NCI-H2196 (cell line): ENCODE measurements around the gene PLEKHG4B.

Experiments
- DNase-seq: peaks from one replicate; lab custom pipeline; 2025; ENCODE audit not compliant: unreplicated experiment; lab: John Stamatoyannopoulos, UW

PLEKHG4B gene

GRCh38 chr5:167982-168660, 76.2 kb downstream of the PLEKHG4B start:
- no peak for DNase-seq

DNA sequence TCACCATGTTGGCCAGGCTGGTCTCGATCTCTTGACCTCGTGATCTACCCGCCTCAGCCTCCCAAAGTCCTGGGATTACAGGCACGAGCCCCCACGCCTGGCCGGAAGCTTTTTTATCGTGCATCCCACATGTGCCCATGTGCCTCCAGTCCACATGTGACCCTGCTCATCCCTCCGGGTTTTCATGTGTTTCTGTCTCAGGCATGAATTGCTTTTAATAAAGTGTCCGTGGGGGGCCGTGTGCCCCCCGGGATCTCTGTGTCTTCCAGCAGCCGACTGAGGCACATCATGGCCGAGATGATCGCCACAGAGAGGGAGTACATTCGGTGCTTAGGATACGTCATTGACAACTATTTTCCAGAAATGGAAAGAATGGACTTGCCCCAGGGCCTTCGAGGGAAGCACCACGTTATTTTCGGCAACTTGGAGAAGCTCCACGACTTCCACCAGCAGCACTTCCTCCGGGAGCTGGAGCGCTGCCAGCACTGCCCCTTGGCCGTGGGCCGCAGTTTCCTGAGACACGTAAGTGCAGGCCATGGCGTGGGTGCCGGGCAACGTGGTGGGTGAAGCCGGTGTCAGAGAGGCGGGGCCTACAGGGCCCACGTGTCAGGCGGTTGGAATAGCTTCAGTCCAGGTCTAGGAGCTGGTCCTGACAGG, 77.2 kb downstream of the PLEKHG4B start:
- no peak for DNase-seq

GRCh38 chr5:169728-170094, 77.7 kb downstream of the PLEKHG4B start:
- DNase-seq, result no peak

DNA sequence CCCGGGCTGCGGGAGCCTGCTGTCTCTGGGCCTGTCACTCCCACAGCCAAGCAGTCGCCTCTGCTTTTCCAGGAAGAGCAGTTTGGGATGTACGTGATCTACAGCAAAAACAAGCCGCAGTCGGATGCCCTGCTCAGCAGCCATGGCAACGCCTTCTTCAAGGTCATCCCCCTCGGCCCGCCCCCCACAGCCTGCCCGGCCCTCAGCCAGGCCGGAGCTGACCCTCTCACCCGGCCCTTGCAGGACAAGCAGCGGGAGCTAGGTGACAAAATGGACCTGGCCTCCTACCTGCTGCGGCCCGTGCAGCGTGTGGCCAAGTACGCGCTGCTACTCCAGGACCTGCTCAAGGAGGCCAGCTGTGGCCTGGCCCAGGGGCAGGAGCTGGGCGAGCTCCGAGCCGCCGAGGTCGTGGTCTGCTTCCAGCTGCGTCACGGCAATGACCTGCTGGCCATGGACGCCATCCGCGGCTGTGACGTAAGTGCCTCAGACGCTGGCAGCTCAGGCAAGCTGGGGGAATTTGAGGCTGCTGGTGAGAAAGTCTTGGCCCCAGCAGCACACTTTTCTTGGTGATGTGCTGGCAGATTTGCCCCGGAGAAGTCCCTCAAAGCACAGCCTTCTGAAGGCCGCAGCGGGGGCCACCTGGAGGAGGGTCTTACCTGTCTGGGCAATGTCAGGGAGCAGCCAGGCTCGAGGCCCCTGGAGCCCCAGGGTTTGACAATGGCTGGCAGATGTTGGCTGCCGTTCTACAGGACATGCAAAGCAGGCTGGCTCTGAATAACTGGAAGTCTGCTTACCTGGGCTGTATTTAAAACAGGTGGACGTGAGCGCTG, 79.2 kb downstream of the PLEKHG4B start:
- DNase-seq, result no peak

DNA sequence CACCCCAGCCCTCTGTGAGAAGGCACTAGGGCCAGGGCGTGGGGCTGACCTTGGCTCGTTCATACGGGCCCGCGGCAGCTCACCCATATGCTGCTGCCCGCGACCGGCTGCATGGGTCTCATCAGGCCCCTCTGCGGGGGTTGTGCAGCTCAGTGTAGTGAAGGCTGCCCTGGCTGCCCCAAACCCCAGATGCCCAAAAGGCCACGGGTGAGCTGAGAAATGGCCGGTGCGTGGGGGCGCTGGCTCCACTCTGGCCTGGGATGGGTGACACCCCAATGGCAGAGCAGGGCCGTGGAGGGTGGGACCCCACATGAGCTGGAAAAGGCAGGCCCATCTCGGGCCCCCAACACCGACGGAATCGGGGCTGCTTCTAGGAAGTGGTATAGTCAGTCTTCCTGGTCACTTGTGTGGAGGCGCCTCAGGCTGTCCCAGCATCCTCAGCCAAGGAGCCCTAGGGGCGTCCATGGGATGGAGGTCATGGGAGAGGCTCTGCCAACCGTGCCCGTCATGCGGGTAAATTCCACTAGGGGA, 79.9 kb downstream of the PLEKHG4B start:
- no peak for DNase-seq

DNA sequence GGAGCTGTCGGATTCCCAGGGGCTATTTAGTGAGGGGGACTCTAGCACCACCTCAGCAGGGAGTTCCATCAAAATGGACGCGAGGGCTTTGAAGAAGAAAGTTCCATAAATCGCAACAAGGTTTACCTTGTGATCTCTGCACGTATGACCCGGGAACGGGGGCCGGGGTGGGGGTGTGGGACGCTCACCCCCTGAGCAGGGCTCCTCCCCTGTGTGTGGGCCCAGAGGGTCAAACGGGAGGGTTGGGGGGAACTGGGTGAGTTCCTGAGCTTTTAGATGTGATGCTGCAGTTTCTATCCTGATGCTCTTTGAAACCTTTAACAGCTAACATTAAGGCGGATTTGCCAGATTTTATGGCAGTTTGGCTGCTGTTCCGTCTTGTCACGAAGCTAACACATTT, 80.5 kb downstream of the PLEKHG4B start:
- no peak for DNase-seq

DNA sequence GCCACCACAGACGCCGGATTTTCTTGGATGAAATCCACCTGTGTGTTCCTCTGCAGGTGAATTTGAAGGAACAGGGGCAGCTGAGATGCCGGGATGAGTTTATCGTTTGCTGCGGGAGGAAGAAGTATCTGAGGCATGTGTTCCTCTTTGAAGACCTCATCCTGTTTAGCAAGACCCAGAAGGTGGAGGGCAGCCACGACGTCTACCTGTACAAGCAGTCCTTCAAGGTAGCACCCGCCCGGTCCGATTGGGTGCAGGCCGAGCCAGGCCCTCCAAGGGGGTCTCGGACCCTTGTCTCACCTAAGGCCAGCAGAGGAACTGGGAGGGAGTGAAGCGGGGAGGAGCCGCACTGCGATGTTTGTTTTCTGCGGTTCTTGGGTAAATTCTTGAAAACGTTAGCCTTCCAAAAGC, 80.9 kb downstream of the PLEKHG4B start:
- DNase-seq, result no peak

DNA sequence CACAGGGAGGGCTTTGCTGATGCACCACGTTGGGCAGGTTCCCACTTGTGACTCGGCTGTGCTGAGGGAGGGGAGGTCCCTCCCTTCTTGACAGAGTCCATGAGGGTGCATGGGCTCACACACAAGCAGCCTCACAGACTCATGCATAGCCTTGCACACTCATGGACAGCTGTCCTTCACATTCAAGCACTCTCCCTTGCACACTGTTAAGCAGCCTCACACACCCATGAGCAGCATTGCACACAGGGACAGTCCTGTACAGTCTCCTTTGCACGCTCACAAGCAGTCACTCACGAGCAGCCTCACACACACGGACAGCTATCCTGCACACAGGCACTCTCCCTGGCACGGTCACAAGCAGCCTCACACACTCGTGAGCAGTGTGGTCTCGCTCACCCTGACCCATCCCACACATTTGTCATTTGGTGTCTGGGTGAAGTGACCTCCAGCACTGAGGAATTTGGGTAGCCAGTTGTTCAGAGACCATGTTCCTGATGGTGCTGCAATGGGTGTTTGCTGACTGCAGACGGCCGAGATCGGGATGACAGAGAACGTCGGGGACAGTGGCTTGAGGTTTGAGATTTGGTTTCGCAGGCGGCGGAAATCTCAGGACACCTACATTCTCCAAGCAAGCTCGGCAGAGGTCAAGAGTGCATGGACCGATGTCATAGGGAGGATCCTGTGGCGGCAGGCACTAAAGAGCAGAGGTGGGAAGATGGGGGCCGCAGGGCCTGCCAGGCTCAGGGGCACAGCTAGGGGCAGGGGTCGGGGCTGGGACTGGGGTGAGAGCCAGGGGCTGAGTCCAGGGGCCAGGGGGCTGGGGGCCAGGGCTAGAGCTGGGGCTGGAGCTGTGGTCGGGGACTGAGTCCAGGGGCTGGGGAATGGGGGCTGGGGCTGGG, 81.7 kb downstream of the PLEKHG4B start:
- no peak for DNase-seq

GRCh38 chr5:174291-174600, 82.3 kb downstream of the PLEKHG4B start:
- DNase-seq, result no peak

DNA sequence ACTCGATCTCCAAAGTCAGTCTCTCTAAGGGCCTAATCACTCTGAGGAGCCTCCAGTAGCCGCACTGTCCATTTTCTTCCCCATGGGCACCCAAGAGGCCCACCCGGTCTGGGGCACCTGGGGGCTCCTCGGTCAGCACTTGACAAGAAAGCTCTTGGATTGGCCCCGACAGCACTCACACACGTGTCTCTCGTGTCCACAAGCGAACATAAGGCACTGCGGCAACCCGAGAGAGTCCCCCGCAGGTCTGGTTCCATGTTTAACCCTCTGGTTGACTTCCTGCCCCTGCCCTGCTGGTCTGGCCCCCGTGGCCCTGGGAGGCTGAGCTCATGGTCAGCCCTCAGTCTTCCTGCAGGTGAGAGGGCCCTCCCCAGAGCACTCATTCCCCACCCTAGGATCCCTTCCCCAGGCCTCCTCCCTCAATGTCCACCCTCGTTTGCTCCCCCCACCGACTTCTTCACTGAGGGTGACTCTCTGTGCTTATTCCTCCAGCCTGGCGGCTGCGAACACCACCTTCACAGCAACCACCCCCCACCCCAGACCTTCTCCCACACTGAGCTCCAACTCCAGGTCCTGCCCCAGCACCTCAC, 83.0 kb downstream of the PLEKHG4B start:
- no peak for DNase-seq

DNA sequence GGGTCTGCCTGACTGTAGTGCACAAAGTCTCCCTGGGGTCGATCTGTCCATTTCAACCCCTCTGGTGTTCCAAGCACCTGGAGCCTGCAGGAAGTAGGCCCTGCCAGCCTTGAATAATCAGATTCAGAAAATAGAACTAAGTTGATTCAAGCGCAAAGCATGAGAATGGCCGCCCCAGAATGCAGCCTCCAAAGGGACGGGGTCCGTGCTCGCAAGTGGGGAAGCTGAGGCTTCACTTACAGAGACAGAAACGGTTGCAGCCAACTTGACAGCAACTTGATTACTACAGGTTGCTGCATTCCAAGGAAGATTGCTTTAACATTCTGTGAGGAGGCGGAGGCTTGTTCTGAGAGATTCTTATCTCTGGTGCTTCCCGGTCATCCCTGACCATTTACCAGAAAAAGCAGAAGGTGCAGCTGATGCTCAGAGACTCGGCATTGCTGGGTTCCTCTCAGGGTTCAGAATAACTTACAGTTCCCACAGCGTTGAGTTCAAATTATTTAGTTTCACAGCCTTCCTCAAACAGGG, 84.4 kb downstream of the PLEKHG4B start:
- DNase-seq, result no peak

DNA sequence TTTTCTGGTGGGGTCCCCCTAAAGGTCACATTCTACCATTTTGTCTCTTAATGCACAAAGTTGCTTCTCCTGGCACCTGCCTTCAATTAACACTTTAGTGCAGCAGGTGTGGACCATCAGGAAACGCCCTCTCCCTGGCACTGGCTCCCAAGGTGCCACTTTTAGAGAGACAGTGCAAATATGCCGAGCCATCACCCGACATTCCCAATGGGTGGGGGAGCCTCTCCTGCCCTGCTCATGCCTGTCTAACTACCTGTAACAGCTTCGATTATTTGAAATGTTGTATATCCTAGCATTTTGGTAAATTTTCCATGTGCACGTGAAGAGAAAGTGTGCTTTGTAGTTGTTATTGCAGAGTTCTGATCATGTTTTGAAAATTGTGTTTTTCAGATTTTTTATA, 86.1 kb downstream of the PLEKHG4B start:
- no peak for DNase-seq

DNA sequence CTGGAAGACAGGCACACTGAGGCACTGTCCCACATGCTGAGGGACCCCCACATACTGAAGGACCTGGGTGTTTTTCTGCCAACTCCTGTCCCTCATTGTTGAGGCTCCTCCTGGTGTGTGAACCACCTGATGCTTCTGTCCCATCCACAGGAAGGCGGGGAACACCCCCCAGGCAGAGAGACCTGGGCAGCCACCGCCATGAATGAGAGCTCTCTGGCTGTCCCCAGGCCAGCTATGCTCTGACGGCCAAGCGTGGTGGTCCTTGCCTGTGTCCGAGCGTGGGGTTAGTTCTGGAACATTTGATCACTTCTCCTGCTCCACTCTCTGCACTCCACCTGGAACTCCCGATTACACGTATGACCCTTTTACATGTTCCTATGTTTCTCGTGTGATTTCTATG, 87.4 kb downstream of the PLEKHG4B start:
- no peak for DNase-seq

- no peak for DNase-seq
Measured at GRCh38 chr5:180286-180918, 88.4 kb downstream of the PLEKHG4B start.

GRCh38 chr5:181160-181559, 89.2 kb downstream of the PLEKHG4B start:
- DNase-seq, result no peak

- no peak for DNase-seq
Measured at GRCh38 chr5:181566-181965, 89.6 kb downstream of the PLEKHG4B start.

GRCh38 chr5:182126-182525, 90.2 kb downstream of the PLEKHG4B start:
- no peak for DNase-seq

- DNase-seq, result no peak
Measured at GRCh38 chr5:184471-184870, 92.5 kb downstream of the PLEKHG4B start.

DNA sequence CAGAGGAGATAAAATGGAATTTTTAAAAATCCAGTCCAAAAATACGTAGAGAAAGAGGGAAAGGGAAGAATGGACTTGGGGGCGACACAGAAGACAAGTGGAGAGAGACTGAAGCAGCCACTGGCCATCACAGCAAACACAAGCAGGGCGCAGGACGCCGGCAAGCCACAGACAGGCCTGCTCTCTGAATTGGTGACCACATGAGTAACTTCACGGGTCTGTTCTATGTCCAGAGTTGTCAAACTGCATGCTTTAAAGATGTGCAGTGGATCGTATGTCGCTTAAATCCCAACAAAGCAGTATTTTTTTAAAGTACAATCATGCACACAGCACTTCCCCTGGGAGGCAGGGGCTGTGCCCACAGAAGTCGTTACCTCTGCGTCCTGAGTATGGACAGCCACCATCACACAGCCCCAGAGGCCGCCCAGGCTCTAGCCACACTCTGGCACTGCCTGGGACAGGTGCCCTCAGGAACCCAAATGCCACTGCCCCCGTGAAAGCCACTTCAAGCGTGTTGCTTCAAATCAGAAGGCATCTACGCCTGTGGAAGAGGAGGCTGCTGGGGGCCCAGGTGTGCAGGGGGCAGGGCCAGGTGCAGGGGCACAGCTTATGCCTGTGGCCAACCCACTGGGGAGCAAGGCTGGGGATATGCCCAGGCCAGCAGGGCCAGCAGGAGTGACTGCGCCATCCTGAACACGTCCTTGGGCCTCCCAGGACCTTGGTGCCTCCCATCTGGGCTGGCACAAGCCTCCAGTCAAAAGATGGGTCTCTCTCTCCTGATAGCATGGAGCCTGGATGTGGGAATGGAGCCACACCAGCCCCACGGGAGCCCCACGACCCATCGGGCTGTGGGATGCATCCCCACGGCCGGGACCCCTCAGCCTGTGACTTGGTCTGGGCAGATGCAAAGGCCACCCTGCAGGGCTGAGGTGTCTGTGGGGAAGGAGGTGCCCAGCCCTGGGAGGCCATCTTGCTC, 93.4 kb downstream of the PLEKHG4B start:
- DNase-seq, result no peak
